H1 (cell line): Measurements from ENCODE around the gene GAK. TPM values are rescaled to one million over a fixed set of nuclear protein-coding genes. Genes with fewer than 3 reads are reported as not detected.

ENCODE experiments used
- CTCF ChIA-PET: fragments of 300-600 bp; sonication (Branson Sonifier 250); formaldehyde crosslinking; loops from one replicate; lab custom pipeline; 2021; ENCODE audit not compliant: partially characterized antibody; lab: Charles Lee
- POLR2A ChIA-PET: fragments of 300-600 bp; sonication (Branson Sonifier 250); formaldehyde crosslinking; loops from one replicate; lab custom pipeline; 2021; ENCODE audit warnings: inconsistent platforms; ENCODE audit not compliant: partially characterized antibody; lab: Charles Lee
- DNase-seq, 2 experiments: peaks; one replicate each; pipeline versions ENCODE4 v3.0.0 to v3.0.0-alpha.2; 2010 to 2022; ENCODE audit warnings: low spot score in 2 of 2, low read depth in 1 of 2, mixed read lengths in 1 of 2
- FAIRE-seq: peaks from 2 replicates; lab custom pipeline; 2011; peaks lifted over from hg19 to GRCh38; lab: Jason Lieb, UNC
- H2AFZ ChIP-seq: 2 replicates; pipeline ENCODE4 v1.8.1; 2012; ENCODE audit warnings: low read length, inconsistent platforms
- H2AK5ac ChIP-seq: 2 replicates; pipeline ENCODE4 v1.6.1; 2013; ENCODE audit warnings: low read depth, low read length
- H2BK120ac ChIP-seq: replicated peaks from 2 replicates; pipeline ENCODE3; 2013; ENCODE audit warnings: low read depth, low read length, inconsistent platforms
- H2BK12ac ChIP-seq: 2 replicates; pipeline ENCODE4 v1.6.1; 2013; ENCODE audit warnings: low read depth, low read length
- H2BK15ac ChIP-seq: 2 replicates; pipeline ENCODE4 v1.6.1; 2013; ENCODE audit warnings: low read length
- H2BK20ac ChIP-seq: 2 replicates; pipeline ENCODE4 v1.6.1; 2013; ENCODE audit warnings: low read length
- H2BK5ac ChIP-seq: 2 replicates; pipeline ENCODE4 v1.6.1; 2013; ENCODE audit warnings: low read depth, low read length
- H3K14ac ChIP-seq: 2 replicates; pipeline ENCODE4 v1.6.1; 2013; ENCODE audit warnings: inconsistent platforms; ENCODE audit not compliant: insufficient read length
- H3K18ac ChIP-seq: 2 replicates; pipeline ENCODE4 v1.6.1; 2013; ENCODE audit warnings: low read length; ENCODE audit errors: extremely low read depth
- H3K23ac ChIP-seq: 2 replicates; pipeline ENCODE4 v1.6.1; 2013; ENCODE audit warnings: inconsistent platforms; ENCODE audit not compliant: insufficient read length
- H3K23me2 ChIP-seq: 2 replicates; pipeline ENCODE4 v1.6.1; 2013; ENCODE audit warnings: low read depth, low read length
- H3K27ac ChIP-seq: 2 replicates; pipeline ENCODE4 v1.6.1; 2011; ENCODE audit warnings: low read depth, low read length, inconsistent platforms
- H3K27me3 ChIP-seq, 4 experiments: replicated peaks in 1 of 4; 1 replicate in 1 of 4; 2 replicates in 3 of 4; pipeline versions ENCODE4 v1.6.1 to v1.8.1; 2011 to 2013; ENCODE audit warnings: low read length in 3 of 4, mild to moderate bottlenecking in 3 of 4, inconsistent platforms in 2 of 4, mixed read lengths in 2 of 4, moderate library complexity in 1 of 4; ENCODE audit not compliant: control insufficient read depth in 3 of 4, insufficient read depth in 3 of 4; ENCODE audit errors: extremely low read depth in 1 of 4
- H3K36me3 ChIP-seq, 4 experiments: 2 replicates each; pipeline versions ENCODE4 v1.6.1 to v1.8.1; 2011 to 2013; ENCODE audit warnings: mild to moderate bottlenecking in 4 of 4, low read length in 3 of 4, moderate library complexity in 2 of 4, control low read depth in 1 of 4, inconsistent platforms in 1 of 4; ENCODE audit not compliant: insufficient read depth in 4 of 4, control insufficient read depth in 2 of 4
- H3K4ac ChIP-seq: replicated peaks from 2 replicates; pipeline ENCODE3; 2013; ENCODE audit warnings: low read length, low read depth, mixed read lengths, inconsistent platforms; ENCODE audit not compliant: insufficient read length
- H3K4me1 ChIP-seq, 4 experiments: replicated peaks in 1 of 4; 1 replicate in 1 of 4; 2 replicates in 3 of 4; pipeline versions ENCODE4 v1.6.1 to v1.8.1; 2011 to 2013; ENCODE audit warnings: low read length in 3 of 4, inconsistent platforms in 2 of 4, mixed read lengths in 1 of 4; ENCODE audit not compliant: insufficient read depth in 4 of 4, control insufficient read depth in 3 of 4
- H3K4me2 ChIP-seq, 2 experiments: 2 replicates each; pipeline versions ENCODE4 v1.6.1 to v1.8.1; 2011 to 2013; ENCODE audit warnings: low read depth in 2 of 2, low read length in 2 of 2, control low read depth in 1 of 2, inconsistent platforms in 1 of 2, mild to moderate bottlenecking in 1 of 2; ENCODE audit not compliant: insufficient read depth in 1 of 2
- H3K4me3 ChIP-seq, 4 experiments: fragments of 200-600, 300-600 bp in 1 of 4; sonication (generic), shearing (Covaris generic), sonication (Bioruptor Twin) in 1 of 4; 2 replicates each; pipeline versions ENCODE4 v1.5.1 to v1.8.1; 2011 to 2016; ENCODE audit warnings: low read length in 4 of 4, low read depth in 3 of 4, control low read depth in 2 of 4, inconsistent platforms in 2 of 4, mild to moderate bottlenecking in 2 of 4, mixed read lengths in 1 of 4, moderate library complexity in 1 of 4; ENCODE audit not compliant: insufficient read depth in 2 of 4; ENCODE audit errors: extremely low read depth in 1 of 4
- H3K56ac ChIP-seq: replicated peaks from 2 replicates; pipeline ENCODE3; 2013; ENCODE audit warnings: low read depth, mild to moderate bottlenecking, mixed read lengths, low read length, inconsistent platforms; ENCODE audit not compliant: insufficient read length
- H3K79me1 ChIP-seq: 2 replicates; pipeline ENCODE4 v1.6.1; 2013; ENCODE audit warnings: low read depth, low read length, control low read depth
- H3K79me2 ChIP-seq, 2 experiments: 2 replicates each; pipeline versions ENCODE4 v1.6.1 to v1.8.1; 2012 to 2013; ENCODE audit warnings: low read length in 2 of 2, mild to moderate bottlenecking in 2 of 2, inconsistent platforms in 1 of 2; ENCODE audit not compliant: insufficient read depth in 2 of 2, control insufficient read depth in 1 of 2
- H3K9ac ChIP-seq, 4 experiments: replicated peaks in 1 of 4; 1 replicate in 1 of 4; 2 replicates in 3 of 4; pipeline versions ENCODE4 v1.6.1 to v1.8.1; 2011 to 2013; ENCODE audit warnings: low read depth in 3 of 4, low read length in 3 of 4, control low read depth in 2 of 4, mild to moderate bottlenecking in 2 of 4, moderate library complexity in 2 of 4, inconsistent platforms in 1 of 4; ENCODE audit errors: extremely low read depth in 1 of 4
- H3K9me3 ChIP-seq, 2 experiments: 2 replicates each; pipeline versions ENCODE4 v1.6.1 to v1.8.1; 2012 to 2013; ENCODE audit warnings: mild to moderate bottlenecking in 2 of 2, moderate library complexity in 2 of 2, control low read depth in 1 of 2, inconsistent platforms in 1 of 2, low read depth in 1 of 2, low read length in 1 of 2, mixed read lengths in 1 of 2; ENCODE audit not compliant: insufficient read depth in 2 of 2
- H4K20me1 ChIP-seq, 2 experiments: replicated peaks in 1 of 2; 2 replicates each; pipeline versions ENCODE3 to v1.8.1; 2011 to 2013; ENCODE audit warnings: inconsistent platforms in 2 of 2, low read length in 2 of 2, mild to moderate bottlenecking in 1 of 2; ENCODE audit not compliant: insufficient read depth in 2 of 2, control insufficient read depth in 1 of 2
- H4K5ac ChIP-seq: 2 replicates; pipeline ENCODE4 v1.6.1; 2013; ENCODE audit warnings: low read length, low read depth, mixed read lengths, inconsistent platforms; ENCODE audit not compliant: insufficient read length
- H4K8ac ChIP-seq: 2 replicates; pipeline ENCODE4 v1.8.0; 2013; ENCODE audit warnings: mild to moderate bottlenecking, moderate library complexity, low read length, inconsistent platforms; ENCODE audit not compliant: insufficient read depth; ENCODE audit errors: extremely low read depth
- H4K91ac ChIP-seq: replicated peaks from 2 replicates; pipeline ENCODE3; 2013; ENCODE audit warnings: low read length, mixed read lengths, inconsistent platforms; ENCODE audit not compliant: insufficient read length
- CHD1 ChIP-seq: IDR thresholded peaks from 2 replicates; pipeline ENCODE4 v1.6.1; 2012; ENCODE audit warnings: low read depth, low read length, improper control_type of control experiment
- HDAC6 ChIP-seq: IDR thresholded peaks from one replicate; pipeline ENCODE4 v1.7.1; 2012; ENCODE audit warnings: low read depth, mild to moderate bottlenecking, inconsistent platforms, low read length, moderate library complexity
- NANOG ChIP-seq: IDR thresholded peaks from 2 replicates; pipeline ENCODE4 v1.6.1; 2011; ENCODE audit warnings: low read length, low read depth, mild to moderate bottlenecking, inconsistent platforms; ENCODE audit not compliant: insufficient read depth, poor library complexity, severe bottlenecking
- RBBP5 ChIP-seq: IDR thresholded peaks from 2 replicates; pipeline ENCODE4 v1.7.1; 2012; ENCODE audit warnings: low read depth, mild to moderate bottlenecking, inconsistent platforms, low read length, moderate library complexity, borderline replicate concordance
- RNF2 ChIP-seq: fragments of 200-900, 300-1000 bp; sonication (generic); IDR thresholded peaks from 2 replicates; pipeline ENCODE4 v1.7.1; 2016; ENCODE audit warnings: borderline replicate concordance, low read depth, mild to moderate bottlenecking, antibody characterized with exemption, low read length; ENCODE audit not compliant: poor library complexity, severe bottlenecking; ENCODE audit errors: missing control alignments
- SIX5 ChIP-seq: IDR thresholded peaks from 2 replicates; pipeline ENCODE4 v1.6.1; 2011; ENCODE audit warnings: mild to moderate bottlenecking, low read depth, low read length
- SP1 ChIP-seq: IDR thresholded peaks from 2 replicates; pipeline ENCODE4 v1.6.1; 2011; ENCODE audit warnings: low read depth, low read length
- TBP ChIP-seq: IDR thresholded peaks from 2 replicates; pipeline ENCODE4 v1.6.1; 2011; ENCODE audit warnings: low read depth, low read length, improper control_type of control experiment
- TCF12 ChIP-seq: IDR thresholded peaks from 2 replicates; pipeline ENCODE4 v1.6.1; 2011; ENCODE audit warnings: low read depth, mild to moderate bottlenecking, low read length
- YY1 ChIP-seq: IDR thresholded peaks from 2 replicates; pipeline ENCODE4 v1.6.1; 2011; ENCODE audit warnings: low read depth, mild to moderate bottlenecking, low read length
- WGBS, 2 experiments: shearing (Covaris generic) in 1 of 2; methylation state at CpG; one replicate each; pipeline versions ENCODE4 v1.1.6 to v1.1.7; 2013 to 2015; ENCODE audit warnings: low lambda C conversion rate in 2 of 2, mixed read lengths in 2 of 2, inconsistent platforms in 1 of 2, low coverage in 1 of 2, missing lambda C conversion rate in 1 of 2; ENCODE audit not compliant: insufficient replicate concordance in 2 of 2, insufficient coverage in 1 of 2, insufficient read length in 1 of 2; ENCODE audit errors: extremely low coverage in 1 of 2, missing lambda C conversion rate in 1 of 2; 5-methylcytosine and 5-hydroxymethylcytosine counted together
- polyA plus RNA-seq, 7 experiments: library from polyadenylated mRNA; depleted of rRNA in 3 of 7; stranded (reverse) in 5 of 7; unstranded in 2 of 7; fragments of >200 nt in 5 of 7; fragments of 200-250 nt in 2 of 7; gene quantifications; 1 replicate in 5 of 7; 2 replicates in 1 of 7; 4 replicates in 1 of 7; pipeline versions ENCODE4 v1.2.1 to v1.2.3, GENCODE V29; 2011 to 2013; ENCODE audit warnings: missing spikeins in 2 of 7, mixed read lengths in 2 of 7
- total RNA-seq: library from RNA; stranded (reverse); fragmentation: NEBNext Ultra II Directional; extraction: Animal tissue kit (Norgen Biotek cat#: 25700); gene quantifications from 2 replicates; pipeline ENCODE4 v1.2.1, GENCODE V29; 2021
- TF ChIP-seq, protein P1 (sequence below): IDR thresholded peaks from 2 replicates; pipeline ENCODE4 v1.6.1; 2012; ENCODE audit warnings: low read length, inconsistent platforms

The GAK gene
- total and polyA plus RNA-seq, 2 of the 8 experiments (the other 6 are each of a cell fraction or from before 2014, with no cell fraction given) = 31.5 to 70.8 TPM

DNA sequence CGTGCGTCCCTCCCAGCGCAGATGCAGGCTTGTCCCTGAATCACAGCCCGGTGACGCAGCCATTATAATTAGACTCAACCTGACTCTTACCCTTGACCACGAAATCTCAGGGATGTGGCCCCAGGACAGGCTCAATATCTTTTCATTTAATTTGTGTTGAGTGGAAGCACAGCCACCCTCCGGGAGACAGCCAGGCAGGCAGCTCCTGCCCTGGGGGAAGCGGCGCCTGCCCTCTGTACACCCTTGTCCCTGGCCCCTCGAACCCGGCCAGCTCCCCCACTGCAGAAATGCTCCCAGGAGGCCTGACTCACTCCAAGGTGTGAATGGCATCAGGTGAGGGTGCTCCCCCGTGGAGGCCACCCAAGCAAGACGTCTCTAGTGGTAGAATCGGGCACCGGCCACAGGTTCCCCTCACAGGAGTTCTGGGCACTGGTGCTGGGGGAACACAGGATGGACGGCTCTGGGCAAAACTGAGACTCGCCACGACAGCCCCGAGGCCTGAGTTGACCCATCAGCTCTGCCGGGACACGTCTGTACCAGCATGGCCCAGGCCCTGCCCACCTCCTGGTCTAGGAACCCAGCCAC, 108.8 kb downstream of the GAK start:
- H3K4me1 ChIP-seq = peaks cover 0 to 4% (median 2%) of the 10 kb centered on the region in 4 experiments; a peak in 3 of 7 replicates
- no peak overlapping the region for H3K14ac ChIP-seq
- no peak overlapping the region for H2AFZ ChIP-seq
- FAIRE-seq (no peak), DNase-seq (no peak)
- CTCF ChIA-PET = interaction anchor here (0.6 to 3.5 kb wide), 7 partner anchors 9 to 158 kb away, joined by 3 to 17 read pairs (median 4); no protein-coding TSS in a partner anchor
- H4K5ac ChIP-seq = no peak overlapping the region
- H3K9ac ChIP-seq = no peak overlapping the region
- no peak overlapping the region for H3K18ac ChIP-seq
- no peaks in the 10 kb centered on the region for H3K79me1 ChIP-seq
- H4K8ac ChIP-seq = no peak overlapping the region; the same call in 1 of the 2 replicates
- no peak overlapping the region for H2BK12ac ChIP-seq
- WGBS, 2 experiments = 89% methylated on average over 18 of the region's 21 CpGs; no CpG with 5 or more reads in 1 of the 2 experiments
- no peak overlapping the region for H2BK15ac ChIP-seq
- no peak overlapping the region for H3K23ac ChIP-seq
- H3K36me3 ChIP-seq = no peaks in the 10 kb centered on the region
- no peak overlapping the region for H3K4me2 ChIP-seq
- H3K9me3 ChIP-seq = no peaks in the 10 kb centered on the region
- H3K4me3 ChIP-seq = no peak overlapping the region
- H2BK20ac ChIP-seq = no peak overlapping the region
- no peak overlapping the region for H3K27ac ChIP-seq
- H3K56ac ChIP-seq = no peak overlapping the region
- no peak overlapping the region for H2AK5ac ChIP-seq
- POLR2A ChIA-PET = interaction anchor here (0.9 to 1.2 kb wide), 3 partner anchors 10 to 15 kb away, joined by 3 read pairs; no protein-coding TSS in a partner anchor
- no peaks in the 10 kb centered on the region for H3K79me2 ChIP-seq
- H3K4ac ChIP-seq = no peak overlapping the region
- peaks cover 39 to 75% (median 64%) of the 10 kb centered on the region in 4 experiments for H3K27me3 ChIP-seq
- peaks cover 5% of the 10 kb centered on the region; the same call in 1 of the 2 replicates for H3K23me2 ChIP-seq
- no peak overlapping the region for H2BK5ac ChIP-seq
- H4K20me1 ChIP-seq = peaks cover 0 to 16% of the 10 kb centered on the region in 2 experiments
- no peak overlapping the region for H2BK120ac ChIP-seq
- no peak overlapping the region for H4K91ac ChIP-seq
- TF ChIP-seq TBP (no peak), RBBP5 (no peak), SIX5 (no peak), HDAC6 (no peak), TCF12 (no peak), CHD1 (no peak), YY1 (no peak), RNF2 (no peak), NANOG (no peak), SP1 (no peak)
- TF ChIP-seq, protein P1, sequence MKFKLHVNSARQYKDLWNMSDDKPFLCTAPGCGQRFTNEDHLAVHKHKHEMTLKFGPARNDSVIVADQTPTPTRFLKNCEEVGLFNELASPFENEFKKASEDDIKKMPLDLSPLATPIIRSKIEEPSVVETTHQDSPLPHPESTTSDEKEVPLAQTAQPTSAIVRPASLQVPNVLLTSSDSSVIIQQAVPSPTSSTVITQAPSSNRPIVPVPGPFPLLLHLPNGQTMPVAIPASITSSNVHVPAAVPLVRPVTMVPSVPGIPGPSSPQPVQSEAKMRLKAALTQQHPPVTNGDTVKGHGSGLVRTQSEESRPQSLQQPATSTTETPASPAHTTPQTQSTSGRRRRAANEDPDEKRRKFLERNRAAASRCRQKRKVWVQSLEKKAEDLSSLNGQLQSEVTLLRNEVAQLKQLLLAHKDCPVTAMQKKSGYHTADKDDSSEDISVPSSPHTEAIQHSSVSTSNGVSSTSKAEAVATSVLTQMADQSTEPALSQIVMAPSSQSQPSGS = no peak
